NCI-H128 (cell line): ENCODE data around the gene GSTM3.
"Not testable (repeated sequence)": the region's sequence is repeated elsewhere in the genome, so short reads cannot be mapped to it uniquely, and the experiment has no call there.

Experiments used
- DNase-seq: peaks from one replicate; lab custom pipeline; 2025; ENCODE audit not compliant: unreplicated experiment; lab: John Stamatoyannopoulos, UW

Gene GSTM3

DNA sequence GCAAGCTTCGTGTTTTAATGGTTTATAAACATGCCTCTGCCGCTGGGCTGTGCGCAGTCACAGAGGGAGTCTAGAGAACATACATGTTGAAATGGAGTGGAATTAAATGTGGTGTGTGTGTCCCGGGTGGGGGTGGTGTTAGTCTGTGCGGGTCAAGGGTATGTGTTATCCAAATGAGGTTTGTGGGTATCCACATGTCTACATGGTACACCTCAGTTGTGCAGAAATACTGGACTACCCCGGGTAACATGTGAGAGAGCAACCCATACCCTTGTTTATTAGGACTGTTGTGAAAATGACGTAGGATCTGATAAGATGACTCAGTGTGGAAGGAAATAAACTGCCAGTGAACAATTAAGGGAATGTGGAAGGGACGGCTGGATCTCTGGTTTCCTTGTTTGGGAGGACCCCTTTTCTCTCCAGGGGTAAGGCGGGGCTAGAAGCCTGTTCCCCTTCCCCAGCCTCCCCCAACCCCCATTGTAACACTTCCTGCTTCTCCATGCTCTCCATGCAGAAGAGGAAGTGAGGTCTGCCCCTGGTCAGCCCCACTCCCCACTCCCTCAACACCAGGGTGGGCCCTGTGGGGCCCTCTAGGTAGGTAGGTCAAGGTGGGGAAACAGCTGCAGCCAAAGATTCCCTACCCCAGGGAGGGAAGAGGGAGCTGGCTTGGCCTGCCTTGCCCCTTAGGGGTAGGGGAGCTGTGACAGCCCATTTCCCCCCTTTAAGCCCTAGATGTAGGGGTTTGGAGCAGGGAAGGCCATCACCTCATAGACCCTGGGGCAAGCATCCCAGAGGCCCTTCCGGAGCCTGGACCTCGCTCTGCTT is 22.2 kb upstream of the GSTM3 start:
- DNase-seq, result no peak

- no peak for DNase-seq
These were observed 21.3 kb upstream of the GSTM3 start for GRCh38 chr1:109762039-109762585.

- no peak for DNase-seq
These were observed 20.6 kb upstream of the GSTM3 start for GRCh38 chr1:109761227-109762038.

DNA sequence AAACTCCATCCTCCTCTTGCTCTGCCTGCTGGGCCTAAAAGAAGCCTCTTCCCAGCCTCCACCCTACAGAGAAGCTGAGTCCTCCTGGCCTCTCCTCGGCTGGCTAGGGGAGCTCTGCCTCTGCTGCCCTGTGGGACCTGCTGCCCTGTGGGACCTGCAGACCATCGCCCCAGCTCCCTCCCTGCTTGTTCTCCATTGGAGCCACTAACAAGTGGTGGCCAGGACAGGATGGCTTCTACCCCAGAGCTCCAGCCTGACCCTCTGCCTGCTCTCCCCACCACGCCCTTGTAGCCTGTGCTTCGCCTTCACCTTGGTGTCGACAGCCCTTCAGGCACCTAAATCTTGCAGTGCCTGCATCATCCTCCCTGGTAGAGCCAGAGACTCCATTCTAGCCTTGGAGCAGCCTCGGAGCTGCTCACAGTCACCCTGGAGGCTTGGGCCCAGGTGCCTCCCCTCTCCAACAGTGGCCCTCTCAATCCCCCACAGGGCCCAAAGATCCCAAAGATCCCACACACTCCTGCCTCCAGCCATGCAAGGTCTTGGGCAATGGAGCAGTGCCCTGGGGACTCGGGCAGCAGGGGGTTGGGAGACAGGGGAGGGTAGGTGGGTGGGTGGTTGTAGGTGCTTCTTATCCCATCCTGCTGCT is 19.9 kb upstream of the GSTM3 start:
- DNase-seq, result no peak

- DNase-seq, result no peak
These were observed 18.9 kb upstream of the GSTM3 start for GRCh38 chr1:109759513-109760334.

DNA sequence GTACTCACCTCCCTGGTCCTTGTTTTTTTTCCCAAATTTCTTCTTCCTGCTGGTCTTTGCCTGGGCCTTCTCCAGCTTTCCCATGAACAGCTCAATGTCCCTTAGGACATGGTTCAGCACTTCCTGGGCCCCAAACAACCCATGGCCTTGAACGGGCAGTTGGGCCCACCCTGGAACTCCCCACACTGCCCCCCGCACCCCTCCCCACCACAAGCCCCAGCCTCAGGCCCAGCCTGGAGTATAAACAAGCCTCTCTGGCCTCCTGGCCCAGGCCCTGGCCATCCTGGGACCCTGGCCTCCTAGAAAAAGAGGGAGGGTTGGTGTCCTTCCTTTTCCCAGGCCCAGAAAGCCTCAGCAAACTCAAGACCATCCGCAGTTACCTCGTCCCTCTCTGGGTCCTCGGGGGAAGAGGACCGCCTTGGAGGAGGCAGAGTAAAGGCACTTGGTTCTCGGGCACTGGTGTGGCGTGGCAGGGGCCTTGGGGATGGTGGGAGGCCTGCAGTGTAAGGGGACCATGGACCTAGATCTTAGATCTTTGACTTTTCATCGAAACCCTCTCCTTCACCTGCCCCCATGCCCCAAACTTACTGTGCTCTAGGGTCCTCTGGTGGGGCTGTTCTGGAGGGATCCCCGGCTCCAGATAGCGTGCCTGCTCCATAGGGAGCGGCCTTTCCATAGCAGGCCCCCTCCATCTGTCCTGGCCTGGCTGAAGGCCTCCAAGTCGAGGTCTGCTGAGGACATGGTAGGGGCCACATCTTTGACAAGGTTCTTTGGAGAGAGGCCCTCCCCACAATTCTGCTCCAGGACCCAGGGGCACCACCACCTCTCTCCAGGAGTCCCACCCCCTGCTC is 17.3 kb upstream of the GSTM3 start:
- no peak for DNase-seq

- DNase-seq, result no peak
These were observed 16.1 kb upstream of the GSTM3 start for GRCh38 chr1:109756848-109757521.

GRCh38 chr1:109756325-109756724 is 15.5 kb upstream of the GSTM3 start:
- not testable (repeated sequence) for DNase-seq

DNA sequence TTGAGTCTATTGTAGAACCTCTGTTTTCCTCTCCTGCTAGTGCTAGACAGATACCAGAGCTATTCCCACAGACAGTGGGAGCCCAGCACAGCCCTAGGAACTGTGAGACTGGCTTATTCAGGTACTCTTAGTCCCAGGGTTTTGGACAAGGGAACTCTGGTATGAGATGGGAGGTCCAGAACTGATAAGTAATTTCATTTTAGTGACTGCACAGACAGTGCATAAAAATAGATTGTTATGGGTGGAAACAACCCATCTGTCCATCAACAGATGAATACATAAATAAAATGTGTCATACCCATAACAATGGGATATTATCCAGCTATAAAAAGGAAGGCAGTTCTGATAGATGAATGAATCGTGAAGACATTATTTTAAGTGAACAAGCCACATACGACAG is 13.9 kb upstream of the GSTM3 start:
- DNase-seq, result no peak

- no peak for DNase-seq
These were observed 10.9 kb upstream of the GSTM3 start for GRCh38 chr1:109751531-109752260.

DNA sequence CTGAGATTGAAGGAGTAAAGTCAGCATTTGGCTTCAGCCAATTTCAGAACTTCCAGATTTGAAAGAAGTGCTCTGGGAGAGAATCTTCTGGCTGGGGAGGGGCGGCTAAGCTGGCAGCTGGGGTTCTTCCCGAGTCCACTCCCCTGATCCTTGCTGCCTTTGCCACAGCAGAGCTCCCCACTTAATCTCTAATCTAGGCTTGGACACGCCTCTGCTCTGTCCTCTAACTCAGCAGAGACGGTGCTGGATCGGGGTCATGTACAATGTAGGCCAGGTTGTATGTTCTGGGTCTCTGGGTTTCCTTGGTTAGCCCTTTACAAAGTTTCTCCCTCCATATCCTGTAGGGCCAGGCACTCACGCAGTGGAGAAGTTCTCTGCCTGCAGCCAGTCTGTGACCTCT is 10.1 kb upstream of the GSTM3 start:
- DNase-seq, result no peak

DNA sequence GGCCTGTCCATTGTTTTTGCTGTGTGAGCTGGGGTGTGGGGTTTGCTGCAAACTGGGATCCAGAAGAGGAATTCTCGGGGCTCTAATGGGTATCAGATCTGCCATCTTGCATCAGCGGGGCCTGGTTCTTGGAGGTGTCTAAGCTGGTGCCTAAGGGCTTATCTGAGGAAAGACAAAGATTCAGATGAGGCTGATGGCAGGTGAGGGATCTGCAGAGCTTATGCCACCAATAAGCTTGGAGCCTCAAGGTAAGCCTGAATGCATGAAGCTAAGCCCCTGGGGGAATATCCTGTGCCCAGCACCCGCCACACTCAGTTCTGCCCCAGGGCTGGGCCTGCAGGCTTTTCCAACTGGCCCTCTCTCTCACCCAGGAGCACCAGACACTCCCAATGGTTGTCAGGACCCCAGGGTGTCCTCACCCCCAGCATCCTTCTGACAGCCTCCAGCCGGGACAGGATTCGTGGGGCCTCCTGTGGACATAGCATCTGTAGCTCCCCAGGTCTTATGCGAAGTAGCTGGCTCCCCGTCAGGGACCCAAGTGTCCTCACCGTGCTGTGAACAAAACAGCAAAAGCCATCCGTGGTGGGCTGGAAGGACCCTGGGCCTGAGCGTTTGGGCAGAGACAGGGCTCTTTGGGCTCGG is 9.5 kb upstream of the GSTM3 start:
- no peak for DNase-seq

DNA sequence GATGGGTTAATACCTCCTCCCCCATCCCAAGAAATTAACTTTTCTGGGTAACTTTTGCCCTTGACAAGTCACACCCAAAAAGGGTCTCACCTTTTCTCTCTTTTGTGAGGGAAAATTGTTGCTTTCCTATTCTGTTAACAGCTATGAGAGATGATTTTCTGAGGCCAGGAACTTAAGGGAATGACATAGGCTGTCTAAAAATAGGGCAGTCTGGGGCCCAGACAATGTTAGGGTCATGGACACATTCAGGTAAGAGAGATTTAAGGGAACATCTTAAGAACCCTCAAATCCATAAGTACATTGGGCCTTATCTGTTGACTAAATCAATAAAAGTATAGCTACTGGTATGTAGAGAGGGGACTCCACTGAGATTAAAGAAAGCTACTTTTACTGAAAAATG is 8.4 kb upstream of the GSTM3 start:
- DNase-seq, result no peak

- not testable (repeated sequence) for DNase-seq
These were observed 7.5 kb upstream of the GSTM3 start for GRCh38 chr1:109748311-109748710.

DNA sequence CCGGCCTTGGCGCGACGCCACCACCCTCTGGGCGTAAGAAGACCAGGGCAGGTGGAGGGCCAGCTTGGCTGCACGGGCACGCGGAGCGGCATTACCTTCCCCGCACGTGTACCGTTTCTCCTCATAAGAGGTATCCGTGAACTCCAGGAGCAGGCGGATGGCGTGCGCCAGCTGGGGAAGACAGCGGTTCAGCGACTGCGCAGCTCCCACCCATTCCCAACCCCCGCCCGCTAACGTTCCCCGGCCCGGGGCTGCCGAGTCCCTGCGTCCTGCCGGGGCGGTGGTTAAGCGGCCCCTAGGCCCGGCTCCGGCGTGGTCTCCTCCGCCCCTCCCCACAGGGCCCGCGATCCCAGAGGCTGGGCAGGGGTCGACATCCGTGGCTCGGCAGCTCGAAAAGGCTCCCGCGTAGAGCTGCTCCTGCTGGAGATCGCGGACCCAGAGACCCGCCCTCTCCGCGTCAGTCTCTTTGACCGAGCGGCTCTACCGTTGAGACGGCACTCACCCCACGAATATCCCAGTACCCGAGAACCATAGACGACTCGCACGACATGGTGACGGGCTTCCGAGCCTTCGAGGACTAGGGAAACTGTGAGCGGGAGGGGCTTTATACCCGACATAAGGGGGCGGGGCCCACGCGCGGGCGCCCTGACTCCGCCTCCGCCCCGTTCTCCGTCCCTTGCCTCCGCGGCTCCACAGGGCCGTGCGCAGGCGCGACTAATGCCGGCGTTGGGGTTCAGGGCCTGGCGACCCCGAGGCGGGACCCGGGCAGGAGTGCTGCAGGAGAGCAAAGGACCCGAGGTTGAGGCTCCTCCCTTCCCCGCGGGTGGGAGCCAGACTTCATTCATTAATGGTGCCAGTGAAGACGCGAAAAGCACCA is 862 bp downstream of the GSTM3 start:
- DNase-seq, result peak; percentile 56

- no peak for DNase-seq
These were observed 7.5 kb downstream of the GSTM3 start for GRCh38 chr1:109733236-109733870.
